ENCODE results near the gene TSPAN3.

Gene TSPAN3

GRCh38 chr15:77084436-77084835, 13.5 kb upstream of the TSPAN3 start:
- no peak overlapping the region for H3K4me3 ChIP-seq (replicated peaks; ENCODE audit: insufficient read depth, low read length)
- no peaks in the 10 kb centered on the region for H3K27me3 ChIP-seq (ENCODE audit: insufficient read depth, poor library complexity, severe bottlenecking)
- no peak for TF ChIP-seq REST (IDR thresholded peaks at IDR 0.05; ENCODE audit: insufficient replicate concordance, low read depth)
- TF ChIP-seq SPI1 (IDR thresholded peaks at IDR 0.05; ENCODE audit: borderline replicate concordance, low read depth) = no peak
- TF ChIP-seq, protein P1, sequence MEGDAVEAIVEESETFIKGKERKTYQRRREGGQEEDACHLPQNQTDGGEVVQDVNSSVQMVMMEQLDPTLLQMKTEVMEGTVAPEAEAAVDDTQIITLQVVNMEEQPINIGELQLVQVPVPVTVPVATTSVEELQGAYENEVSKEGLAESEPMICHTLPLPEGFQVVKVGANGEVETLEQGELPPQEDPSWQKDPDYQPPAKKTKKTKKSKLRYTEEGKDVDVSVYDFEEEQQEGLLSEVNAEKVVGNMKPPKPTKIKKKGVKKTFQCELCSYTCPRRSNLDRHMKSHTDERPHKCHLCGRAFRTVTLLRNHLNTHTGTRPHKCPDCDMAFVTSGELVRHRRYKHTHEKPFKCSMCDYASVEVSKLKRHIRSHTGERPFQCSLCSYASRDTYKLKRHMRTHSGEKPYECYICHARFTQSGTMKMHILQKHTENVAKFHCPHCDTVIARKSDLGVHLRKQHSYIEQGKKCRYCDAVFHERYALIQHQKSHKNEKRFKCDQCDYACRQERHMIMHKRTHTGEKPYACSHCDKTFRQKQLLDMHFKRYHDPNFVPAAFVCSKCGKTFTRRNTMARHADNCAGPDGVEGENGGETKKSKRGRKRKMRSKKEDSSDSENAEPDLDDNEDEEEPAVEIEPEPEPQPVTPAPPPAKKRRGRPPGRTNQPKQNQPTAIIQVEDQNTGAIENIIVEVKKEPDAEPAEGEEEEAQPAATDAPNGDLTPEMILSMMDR (IDR thresholded peaks at IDR 0.05; ENCODE audit: insufficient read depth, low read length) = no peak
- TF ChIP-seq POLR2AphosphoS5 (IDR thresholded peaks at IDR 0.05; ENCODE audit: low read depth) = no peak
- TF ChIP-seq GABPA (IDR thresholded peaks at IDR 0.05; ENCODE audit: low read depth) = no peak
- no peak for DNase-seq (ENCODE audit: low read depth in 1 of 2, low spot score in 1 of 2)
- H3K27ac ChIP-seq (replicated peaks) = no peak overlapping the region

DNA sequence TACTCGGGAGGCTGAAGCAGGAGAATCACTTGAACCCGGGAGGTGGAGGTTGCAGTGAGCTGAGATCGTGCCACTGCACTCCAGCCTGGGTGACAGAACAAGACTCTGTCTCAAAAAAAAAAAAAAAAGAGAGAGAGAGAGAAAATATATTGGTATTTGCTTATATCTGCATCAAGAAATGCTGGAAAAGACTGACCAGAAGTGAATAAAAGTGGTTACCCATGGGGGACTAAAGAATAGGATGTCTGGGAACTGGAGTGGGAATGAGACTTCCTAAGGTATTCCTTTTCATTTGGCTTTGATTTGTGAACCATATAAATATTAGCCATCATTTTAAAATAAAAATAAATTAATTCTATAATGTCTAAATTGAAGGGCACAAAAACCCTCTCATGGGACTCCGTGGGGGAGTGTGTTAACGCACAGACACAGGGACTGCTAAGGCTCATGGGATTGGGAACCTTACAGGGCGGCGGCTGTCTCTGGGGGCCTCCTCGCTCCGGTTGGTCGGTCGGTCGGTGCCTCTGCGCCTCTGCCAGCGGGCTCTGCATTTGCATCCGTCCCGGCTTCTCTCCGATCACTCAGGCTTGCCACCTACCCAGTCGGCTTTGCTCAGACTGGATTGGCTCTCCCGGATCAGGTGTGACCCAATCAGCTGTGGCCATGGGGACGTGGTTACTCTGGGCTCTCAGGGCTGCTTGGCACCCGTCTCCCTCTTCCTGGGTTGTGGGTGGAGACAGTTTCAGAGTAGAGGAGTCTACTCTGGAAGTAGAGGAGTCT, 12.7 kb upstream of the TSPAN3 start:
- Histone ChIP-seq H3K27me3 (ENCODE audit: insufficient read depth, poor library complexity, severe bottlenecking) (no peaks in the 10 kb centered on the region), H3K27ac (replicated peaks) (no peak overlapping the region), H3K4me3 (replicated peaks; ENCODE audit: insufficient read depth, low read length) (no peak overlapping the region)
- TF ChIP-seq, protein P1 (IDR thresholded peaks at IDR 0.05; ENCODE audit: insufficient read depth, low read length) = no peak
- TF ChIP-seq POLR2AphosphoS5 (IDR thresholded peaks at IDR 0.05; ENCODE audit: low read depth) (no peak), REST (IDR thresholded peaks at IDR 0.05; ENCODE audit: insufficient replicate concordance, low read depth) (no peak)
- DNase-seq (ENCODE audit: low read depth in 1 of 2, low spot score in 1 of 2) = no peak

- DNase-seq (ENCODE audit: low read depth in 1 of 2, low spot score in 1 of 2) = no peak
- Histone ChIP-seq H3K27me3 (ENCODE audit: insufficient read depth, poor library complexity, severe bottlenecking) (no peaks in the 10 kb centered on the region), H3K27ac (replicated peaks) (no peak overlapping the region), H3K4me3 (replicated peaks; ENCODE audit: insufficient read depth, low read length) (no peak overlapping the region)
- TF ChIP-seq GABPA (IDR thresholded peaks at IDR 0.05; ENCODE audit: low read depth) (no peak), SPI1 (IDR thresholded peaks at IDR 0.05; ENCODE audit: borderline replicate concordance, low read depth) (no peak), POLR2AphosphoS5 (IDR thresholded peaks at IDR 0.05; ENCODE audit: low read depth) (no peak), REST (IDR thresholded peaks at IDR 0.05; ENCODE audit: insufficient replicate concordance, low read depth) (no peak)
- TF ChIP-seq, protein P1 (IDR thresholded peaks at IDR 0.05; ENCODE audit: insufficient read depth, low read length) = no peak
Observed at GRCh38 chr15:77081971-77082370, 11.1 kb upstream of the TSPAN3 start.
